K562 (cell line): ENCODE results near the gene GLCCI1. TPM values are rescaled to one million over a fixed set of nuclear protein-coding genes. Genes with fewer than 3 reads are reported as not detected.

Experiments
- ATAC-seq: fragments of 200-7000 bp; cut with Tn5 transposase; 3 replicates; pipeline ENCODE4 v1.9.1; 2020; ENCODE audit warnings: moderate library complexity
- BruUV-seq: library from RNA; stranded (reverse); fragments of 400-500 nt; replicated peaks from 2 replicates; lab custom pipeline; 2021; lab: Mats Ljungman, UMichigan
- CTCF ChIA-PET: fragments of 300-600 bp; formaldehyde crosslinking; extraction: SDS; loops from one replicate; lab custom pipeline; 2021; ENCODE audit warnings: low intra/inter-chr PET ratio; lab: Yijun Ruan, JAX
- POLR2A ChIA-PET: fragments of 300-600, 350-650 bp; sonication (Branson Sonifier 250); formaldehyde crosslinking; extraction: SDS; loops from one replicate; lab custom pipeline; 2021; ENCODE audit warnings: antibody characterized with exemption, inconsistent platforms; lab: Yijun Ruan, JAX
- DNase-seq, 4 experiments: peaks; one replicate each; pipeline versions ENCODE4 v3.0.0 to v3.0.0-alpha.2; 2011 to 2018; ENCODE audit warnings: low spot score in 3 of 4, mixed read lengths in 3 of 4; ENCODE audit errors: extremely low read depth in 1 of 4
- FAIRE-seq: peaks from 2 replicates; lab custom pipeline; 2011; peaks lifted over from hg19 to GRCh38; lab: Jason Lieb, UNC
- H2AFZ ChIP-seq: 2 replicates; pipeline ENCODE4 v1.6.0; 2011; ENCODE audit warnings: low read depth, low read length, control low read depth, inconsistent platforms
- H3K27ac ChIP-seq: fragments of 200-600 bp; 3 replicates; pipeline ENCODE4 v1.8.0; 2011; ENCODE audit warnings: low read depth, mild to moderate bottlenecking, control low read depth, inconsistent platforms, low read length, moderate library complexity, mixed read lengths; ENCODE audit errors: extremely low read depth
- H3K27me3 ChIP-seq, 2 experiments: fragments of 300-600 bp in 1 of 2; 2 replicates in 1 of 2; 3 replicates in 1 of 2; pipeline versions ENCODE4 v1.6.0 to v1.8.0; 2011; ENCODE audit warnings: inconsistent platforms in 2 of 2, low read length in 2 of 2, mild to moderate bottlenecking in 1 of 2, mixed read lengths in 1 of 2, moderate library complexity in 1 of 2; ENCODE audit not compliant: control insufficient read depth in 2 of 2, insufficient read depth in 2 of 2
- H3K36me3 ChIP-seq: fragments of 300-600 bp; 3 replicates; pipeline ENCODE4 v1.8.0; 2011; ENCODE audit warnings: mild to moderate bottlenecking, low read length, inconsistent platforms; ENCODE audit not compliant: control insufficient read depth, insufficient read depth
- H3K4me1 ChIP-seq, 2 experiments: fragments of 200-600 bp in 1 of 2; replicated peaks in 1 of 2; 2 replicates in 1 of 2; 3 replicates in 1 of 2; pipeline versions ENCODE4 v1.5.1 to v1.8.0; 2011; ENCODE audit warnings: inconsistent platforms in 2 of 2, low read length in 2 of 2, mild to moderate bottlenecking in 1 of 2, mixed read lengths in 1 of 2, moderate library complexity in 1 of 2; ENCODE audit not compliant: control insufficient read depth in 2 of 2, insufficient read depth in 2 of 2
- H3K4me2 ChIP-seq: 2 replicates; pipeline ENCODE4 v1.6.1; 2011; ENCODE audit warnings: low read length, control low read depth, inconsistent platforms, mixed read lengths; ENCODE audit not compliant: insufficient read depth
- H3K4me3 ChIP-seq: fragments of 200-600 bp; sonication (generic), shearing (Covaris generic); 2 replicates; pipeline ENCODE4 v1.5.1; 2016; ENCODE audit warnings: control low read depth, inconsistent platforms
- H3K79me2 ChIP-seq: fragments of 200-600 bp; 3 replicates; pipeline ENCODE4 v1.8.0; 2011; ENCODE audit warnings: low read length, inconsistent platforms; ENCODE audit not compliant: control insufficient read depth, insufficient read depth
- H3K9ac ChIP-seq, 2 experiments: 2 replicates each; pipeline versions ENCODE4 v1.6.0 to v1.6.1; 2011; ENCODE audit warnings: low read depth in 2 of 2, low read length in 2 of 2, control low read depth in 1 of 2, inconsistent platforms in 1 of 2, mild to moderate bottlenecking in 1 of 2, mixed read lengths in 1 of 2; ENCODE audit not compliant: insufficient read depth in 1 of 2
- H3K9me1 ChIP-seq: one replicate; pipeline ENCODE4 v1.6.0; 2011; ENCODE audit warnings: inconsistent platforms, mild to moderate bottlenecking, low read length, moderate library complexity; ENCODE audit not compliant: control insufficient read depth, insufficient read depth
- H3K9me3 ChIP-seq: replicated peaks from 2 replicates; pipeline ENCODE4 v1.5.1; 2011; ENCODE audit warnings: low read depth, low read length, inconsistent platforms; ENCODE audit not compliant: control insufficient read depth, insufficient read depth
- H4K20me1 ChIP-seq: replicated peaks from 2 replicates; pipeline ENCODE4 v1.6.1; 2011; ENCODE audit warnings: low read length, inconsistent platforms, mixed read lengths; ENCODE audit not compliant: control insufficient read depth, insufficient read depth
- FUS ChIP-seq: fragments of 200-400 bp; formaldehyde crosslinking; optimal IDR thresholded peaks from 2 replicates; pipeline ENCODE3; 2017; ENCODE audit warnings: low read depth, low read length
- HDGF ChIP-seq: fragments of 450-650 bp; IDR thresholded peaks from 2 replicates; pipeline ENCODE4 v1.6.1; 2016
- KDM1A ChIP-seq, 2 experiments: fragments of 450-650 bp; IDR thresholded peaks; 2 replicates each; pipeline ENCODE4 v1.6.1; 2016; ENCODE audit warnings: mild to moderate bottlenecking in 2 of 2
- KLF1 ChIP-seq: fragments of 450-650 bp; IDR thresholded peaks from 2 replicates; pipeline ENCODE4 v1.6.1; 2016; ENCODE audit warnings: missing genetic modification characterization, missing compliant biosample characterization
- MCM7 ChIP-seq, 2 experiments: fragments of 450-650 bp; IDR thresholded peaks; 2 replicates each; pipeline ENCODE4 v1.6.1; 2016 to 2018
- SMC3 ChIP-seq: conservative IDR thresholded peaks from 2 replicates; pipeline ENCODE4 v1.6.1; 2011; ENCODE audit warnings: low read depth, low read length, improper control_type of control experiment; ENCODE audit not compliant: insufficient read depth
- SUPT5H ChIP-seq: fragments of 450-650 bp; IDR thresholded peaks from 2 replicates; pipeline ENCODE4 v1.6.1; 2016
- TOE1 ChIP-seq, 2 experiments: fragments of 450-650 bp in 1 of 2; sonication (generic) in 1 of 2; formaldehyde crosslinking in 1 of 2; IDR thresholded peaks; 2 replicates each; pipeline versions ENCODE4 v1.7.1 to v1.8.0; 2016 to 2022; ENCODE audit warnings: borderline replicate concordance in 2 of 2, mild to moderate bottlenecking in 2 of 2, antibody characterized with exemption in 1 of 2, inconsistent platforms in 1 of 2, low read depth in 1 of 2, missing genetic modification reagents in 1 of 2, moderate library complexity in 1 of 2
- ZFX ChIP-seq: sonication (generic); formaldehyde crosslinking; IDR thresholded peaks from 2 replicates; pipeline ENCODE4 v1.8.0; 2022; ENCODE audit warnings: mild to moderate bottlenecking, missing genetic modification reagents, moderate library complexity
- ZNF232 ChIP-seq: sonication (generic); formaldehyde crosslinking; IDR thresholded peaks from 2 replicates; pipeline ENCODE4 v1.8.0; 2022; ENCODE audit warnings: mild to moderate bottlenecking, missing genetic modification reagents
- WGBS: fragments of 100-300 bp; shearing (Covaris generic); methylation state at CpG from one replicate; pipeline ENCODE4 v1.1.6; 2016; ENCODE audit warnings: low coverage, mixed read lengths; ENCODE audit not compliant: insufficient coverage; ENCODE audit errors: missing lambda C conversion rate; 5-methylcytosine and 5-hydroxymethylcytosine counted together
- in situ Hi-C: fragments of 300-500 bp; cut with MboI; formaldehyde crosslinking; loops from 4 replicates; pipeline ENCODE4 v1.15.0; 2018; ENCODE audit warnings: inconsistent platforms, mixed read lengths
- intact Hi-C: fragments of 100-400 bp; cut with micrococcal nuclease; formaldehyde crosslinking; loops from 2 replicates; pipeline ENCODE4 v1.14.2; 2022
- polyA plus RNA-seq, 8 experiments: library from polyadenylated mRNA; depleted of rRNA in 4 of 8; stranded (reverse) in 5 of 8; unstranded in 3 of 8; fragments of >200 nt; fragmentation: Nextera tagmentation in 2 of 8; fragmentation: Illumina TruSeq in 1 of 8; extraction: Ambion mirVana in 2 of 8; extraction: Trizol in 1 of 8; gene quantifications; 2 replicates each; pipeline versions ENCODE4 v1.2.1 to v1.2.3, GENCODE V29; 2011 to 2014; ENCODE audit warnings: inconsistent platforms in 1 of 8, missing spikeins in 1 of 8
- total RNA-seq, 7 experiments: library from RNA; depleted of rRNA in 6 of 7; stranded (reverse); fragments of >200 nt in 6 of 7; fragmentation: Illumina TruSeq in 2 of 7; extraction: Trizol in 2 of 7; gene quantifications; 2 replicates each; pipeline versions ENCODE4 v1.2.1 to v1.2.3, GENCODE V29; 2011 to 2021; ENCODE audit warnings: low replicate concordance in 1 of 7
- TF ChIP-seq, protein P1 (sequence below), 2 experiments: IDR thresholded peaks; 2 replicates each; pipeline ENCODE4 v1.6.1; 2011; ENCODE audit warnings: borderline replicate concordance in 1 of 2, control low read depth in 1 of 2, low read depth in 1 of 2, low read length in 1 of 2, mild to moderate bottlenecking in 1 of 2, mixed read lengths in 1 of 2, moderate library complexity in 1 of 2; ENCODE audit not compliant: insufficient read depth in 1 of 2, insufficient read length in 1 of 2, poor library complexity in 1 of 2, severe bottlenecking in 1 of 2; ENCODE audit errors: extremely low read depth in 1 of 2
- TF ChIP-seq, protein P2 (sequence below): sonication (generic); formaldehyde crosslinking; IDR thresholded peaks from 2 replicates; pipeline ENCODE4 v1.8.1; 2023; ENCODE audit warnings: missing genetic modification reagents, mild to moderate bottlenecking, borderline replicate concordance
- TF ChIP-seq, protein P3 (sequence below): sonication (generic); formaldehyde crosslinking; IDR thresholded peaks from 2 replicates; pipeline ENCODE4 v1.8.0; 2023; ENCODE audit warnings: mild to moderate bottlenecking, missing genetic modification reagents

GLCCI1 gene
- total and polyA plus RNA-seq, 9 of the 15 experiments (the other 6 are each of a cell fraction or from before 2014, with no cell fraction given), result 2.7 to 11.9 (median 7.2) TPM

DNA sequence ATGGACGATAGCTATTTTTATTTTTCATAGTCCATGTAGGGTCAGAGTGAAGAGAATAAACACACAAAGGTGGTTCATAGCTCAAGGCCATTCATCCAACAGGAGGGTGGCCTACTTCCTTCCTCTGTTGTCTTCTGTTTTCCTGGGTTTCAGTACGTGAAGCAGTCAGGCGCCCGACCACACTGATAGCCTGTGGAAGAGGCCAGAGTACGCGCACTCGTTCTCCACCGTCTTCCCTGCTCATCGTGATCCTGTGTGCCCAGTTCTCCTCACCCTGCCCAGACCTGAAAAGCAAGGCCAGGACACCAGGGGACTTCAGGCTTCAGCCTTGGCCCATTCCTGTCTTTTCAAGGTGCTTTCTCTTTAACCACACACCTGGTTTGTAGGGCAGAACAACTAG, 134.7 kb downstream of the GLCCI1 start:
- CTCF ChIA-PET, result no interaction called here
- TF ChIP-seq, protein P1, sequence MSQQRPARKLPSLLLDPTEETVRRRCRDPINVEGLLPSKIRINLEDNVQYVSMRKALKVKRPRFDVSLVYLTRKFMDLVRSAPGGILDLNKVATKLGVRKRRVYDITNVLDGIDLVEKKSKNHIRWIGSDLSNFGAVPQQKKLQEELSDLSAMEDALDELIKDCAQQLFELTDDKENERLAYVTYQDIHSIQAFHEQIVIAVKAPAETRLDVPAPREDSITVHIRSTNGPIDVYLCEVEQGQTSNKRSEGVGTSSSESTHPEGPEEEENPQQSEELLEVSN (IDR thresholded peaks at IDR 0.05; ENCODE audit: borderline replicate concordance in 1 of 2, extremely low read depth in 1 of 2, insufficient read depth in 1 of 2, insufficient read length in 1 of 2, low read depth in 1 of 2, low read length in 1 of 2, poor library complexity in 1 of 2, severe bottlenecking in 1 of 2), result no peak
- no peak for TF ChIP-seq SUPT5H
- no peak for TF ChIP-seq HDGF
- no peak for TF ChIP-seq SMC3
- no peak for TF ChIP-seq ZNF232
- TF ChIP-seq TOE1 (IDR thresholded peaks at IDR 0.05; ENCODE audit: borderline replicate concordance), result no peak
- TF ChIP-seq TOE1 (CRISPR knock-in tag; IDR thresholded peaks at IDR 0.05; ENCODE audit: borderline replicate concordance, low read depth), result no peak
- TF ChIP-seq, protein P2, sequence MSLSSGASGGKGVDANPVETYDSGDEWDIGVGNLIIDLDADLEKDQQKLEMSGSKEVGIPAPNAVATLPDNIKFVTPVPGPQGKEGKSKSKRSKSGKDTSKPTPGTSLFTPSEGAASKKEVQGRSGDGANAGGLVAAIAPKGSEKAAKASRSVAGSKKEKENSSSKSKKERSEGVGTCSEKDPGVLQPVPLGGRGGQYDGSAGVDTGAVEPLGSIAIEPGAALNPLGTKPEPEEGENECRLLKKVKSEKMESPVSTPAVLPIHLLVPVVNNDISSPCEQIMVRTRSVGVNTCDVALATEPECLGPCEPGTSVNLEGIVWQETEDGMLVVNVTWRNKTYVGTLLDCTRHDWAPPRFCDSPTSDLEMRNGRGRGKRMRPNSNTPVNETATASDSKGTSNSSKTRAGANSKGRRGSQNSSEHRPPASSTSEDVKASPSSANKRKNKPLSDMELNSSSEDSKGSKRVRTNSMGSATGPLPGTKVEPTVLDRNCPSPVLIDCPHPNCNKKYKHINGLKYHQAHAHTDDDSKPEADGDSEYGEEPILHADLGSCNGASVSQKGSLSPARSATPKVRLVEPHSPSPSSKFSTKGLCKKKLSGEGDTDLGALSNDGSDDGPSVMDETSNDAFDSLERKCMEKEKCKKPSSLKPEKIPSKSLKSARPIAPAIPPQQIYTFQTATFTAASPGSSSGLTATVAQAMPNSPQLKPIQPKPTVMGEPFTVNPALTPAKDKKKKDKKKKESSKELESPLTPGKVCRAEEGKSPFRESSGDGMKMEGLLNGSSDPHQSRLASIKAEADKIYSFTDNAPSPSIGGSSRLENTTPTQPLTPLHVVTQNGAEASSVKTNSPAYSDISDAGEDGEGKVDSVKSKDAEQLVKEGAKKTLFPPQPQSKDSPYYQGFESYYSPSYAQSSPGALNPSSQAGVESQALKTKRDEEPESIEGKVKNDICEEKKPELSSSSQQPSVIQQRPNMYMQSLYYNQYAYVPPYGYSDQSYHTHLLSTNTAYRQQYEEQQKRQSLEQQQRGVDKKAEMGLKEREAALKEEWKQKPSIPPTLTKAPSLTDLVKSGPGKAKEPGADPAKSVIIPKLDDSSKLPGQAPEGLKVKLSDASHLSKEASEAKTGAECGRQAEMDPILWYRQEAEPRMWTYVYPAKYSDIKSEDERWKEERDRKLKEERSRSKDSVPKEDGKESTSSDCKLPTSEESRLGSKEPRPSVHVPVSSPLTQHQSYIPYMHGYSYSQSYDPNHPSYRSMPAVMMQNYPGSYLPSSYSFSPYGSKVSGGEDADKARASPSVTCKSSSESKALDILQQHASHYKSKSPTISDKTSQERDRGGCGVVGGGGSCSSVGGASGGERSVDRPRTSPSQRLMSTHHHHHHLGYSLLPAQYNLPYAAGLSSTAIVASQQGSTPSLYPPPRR (CRISPR knock-in tag), result no peak
- no peak for TF ChIP-seq KDM1A (IDR thresholded peaks at IDR 0.05)
- TF ChIP-seq, protein P3, sequence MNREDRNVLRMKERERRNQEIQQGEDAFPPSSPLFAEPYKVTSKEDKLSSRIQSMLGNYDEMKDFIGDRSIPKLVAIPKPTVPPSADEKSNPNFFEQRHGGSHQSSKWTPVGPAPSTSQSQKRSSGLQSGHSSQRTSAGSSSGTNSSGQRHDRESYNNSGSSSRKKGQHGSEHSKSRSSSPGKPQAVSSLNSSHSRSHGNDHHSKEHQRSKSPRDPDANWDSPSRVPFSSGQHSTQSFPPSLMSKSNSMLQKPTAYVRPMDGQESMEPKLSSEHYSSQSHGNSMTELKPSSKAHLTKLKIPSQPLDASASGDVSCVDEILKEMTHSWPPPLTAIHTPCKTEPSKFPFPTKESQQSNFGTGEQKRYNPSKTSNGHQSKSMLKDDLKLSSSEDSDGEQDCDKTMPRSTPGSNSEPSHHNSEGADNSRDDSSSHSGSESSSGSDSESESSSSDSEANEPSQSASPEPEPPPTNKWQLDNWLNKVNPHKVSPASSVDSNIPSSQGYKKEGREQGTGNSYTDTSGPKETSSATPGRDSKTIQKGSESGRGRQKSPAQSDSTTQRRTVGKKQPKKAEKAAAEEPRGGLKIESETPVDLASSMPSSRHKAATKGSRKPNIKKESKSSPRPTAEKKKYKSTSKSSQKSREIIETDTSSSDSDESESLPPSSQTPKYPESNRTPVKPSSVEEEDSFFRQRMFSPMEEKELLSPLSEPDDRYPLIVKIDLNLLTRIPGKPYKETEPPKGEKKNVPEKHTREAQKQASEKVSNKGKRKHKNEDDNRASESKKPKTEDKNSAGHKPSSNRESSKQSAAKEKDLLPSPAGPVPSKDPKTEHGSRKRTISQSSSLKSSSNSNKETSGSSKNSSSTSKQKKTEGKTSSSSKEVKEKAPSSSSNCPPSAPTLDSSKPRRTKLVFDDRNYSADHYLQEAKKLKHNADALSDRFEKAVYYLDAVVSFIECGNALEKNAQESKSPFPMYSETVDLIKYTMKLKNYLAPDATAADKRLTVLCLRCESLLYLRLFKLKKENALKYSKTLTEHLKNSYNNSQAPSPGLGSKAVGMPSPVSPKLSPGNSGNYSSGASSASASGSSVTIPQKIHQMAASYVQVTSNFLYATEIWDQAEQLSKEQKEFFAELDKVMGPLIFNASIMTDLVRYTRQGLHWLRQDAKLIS, result no peak
- no peak for TF ChIP-seq ZFX (CRISPR knock-in tag)
- TF ChIP-seq KLF1 (tag), result no peak
- no peak for TF ChIP-seq MCM7 (IDR thresholded peaks at IDR 0.05)
- TF ChIP-seq FUS, result no peak

More for the DNA sequence above, 134.7 kb downstream of the GLCCI1 start:
- Histone ChIP-seq H3K9ac (no peak overlapping the region), H3K36me3 (no peaks in the 10 kb centered on the region), H3K27ac (no peak overlapping the region), H3K9me3 (no peaks in the 10 kb centered on the region), H2AFZ (no peak overlapping the region), H3K9me1 (no peaks in the 10 kb centered on the region), H4K20me1 (no peaks in the 10 kb centered on the region), H3K4me1 (no peaks in the 10 kb centered on the region), H3K27me3 (no peaks in the 10 kb centered on the region), H3K79me2 (no peaks in the 10 kb centered on the region), H3K4me3 (no peak overlapping the region), H3K4me2 (no peak overlapping the region)
- no peak for FAIRE-seq
- POLR2A ChIA-PET, result interaction anchor here (1.9 kb wide), 1 partner anchor 11 kb away, joined by 8 read pairs; no protein-coding TSS in a partner anchor
- WGBS, result 52% methylated on average over 9 of the region's 9 CpGs
- intact Hi-C loops (no loop called here), in situ Hi-C loops (no loop called here)
- no peak for DNase-seq
- no TSS peak for BruUV-seq
- no peak for ATAC-seq
